K562 (cell line): ENCODE results near the gene WDFY2.

Experiments used
- CTCF ChIP-seq, 3 experiments: IDR thresholded peaks in 2 of 3; conservative IDR thresholded peaks in 1 of 3; 2 replicates each; pipeline ENCODE4 v1.5.1; 2011 to 2012; ENCODE audit warnings: low read length in 3 of 3, mild to moderate bottlenecking in 3 of 3, control low read depth in 2 of 3, improper control_type of control experiment in 1 of 3, inconsistent platforms in 1 of 3, low read depth in 1 of 3, mixed read lengths in 1 of 3, moderate library complexity in 1 of 3; ENCODE audit not compliant: insufficient read depth in 2 of 3
- MAX ChIP-seq: sonication (generic); formaldehyde crosslinking; IDR thresholded peaks from 2 replicates; pipeline ENCODE4 v1.9.0; 2022; ENCODE audit warnings: mild to moderate bottlenecking, missing genetic modification reagents
- POLR2A ChIP-seq: fragments of 450-650 bp; conservative IDR thresholded peaks from 2 replicates; pipeline ENCODE4 v1.6.1; 2016
- ZBTB1 ChIP-seq: sonication (generic); formaldehyde crosslinking; IDR thresholded peaks from 2 replicates; pipeline ENCODE4 v1.8.1; 2023; ENCODE audit warnings: missing genetic modification reagents, low read depth, mild to moderate bottlenecking, borderline replicate concordance
- ZZZ3 ChIP-seq: fragments of 450-650 bp; IDR thresholded peaks from 2 replicates; pipeline ENCODE4 v1.6.1; 2016; ENCODE audit warnings: antibody characterized with exemption, mild to moderate bottlenecking, moderate library complexity

GRCh38 chr13:51805925-51806324 is 221.7 kb downstream of the WDFY2 start:
- TF ChIP-seq ZBTB1 (CRISPR knock-in tag) = no peak
- TF ChIP-seq CTCF (IDR thresholded peaks at IDR 0.05 in 2 of 3, conservative IDR thresholded peaks at IDR 0.05 in 1 of 3; ENCODE audit: insufficient read depth in 2 of 3, low read depth in 1 of 3, low read length in 3 of 3) = no peak
- no peak for TF ChIP-seq POLR2A
- TF ChIP-seq MAX (CRISPR knock-in tag) = no peak
- no peak for TF ChIP-seq ZZZ3
